Osteoblast (primary cell): ENCODE measurements around the gene KLHDC10. TPM values are rescaled to one million over a fixed set of nuclear protein-coding genes. Genes with fewer than 3 reads are reported as not detected.

Experiments
- DNase-seq: peaks from one replicate; pipeline ENCODE4 v3.0.0; 2011; ENCODE audit warnings: low spot score, mixed read lengths; ENCODE audit not compliant: insufficient read length; ENCODE audit errors: missing footprints
- H2AFZ ChIP-seq: 2 replicates; pipeline ENCODE4 v1.6.0; 2011; ENCODE audit warnings: mild to moderate bottlenecking, low read length
- H3K27ac ChIP-seq: 2 replicates; pipeline ENCODE4 v1.5.1; 2011; ENCODE audit warnings: mild to moderate bottlenecking, low read depth, low read length, moderate library complexity
- H3K27me3 ChIP-seq: 2 replicates; pipeline ENCODE4 v1.6.0; 2012; ENCODE audit warnings: mild to moderate bottlenecking, control low read depth, inconsistent platforms, low read length, moderate library complexity; ENCODE audit not compliant: insufficient read depth
- H3K36me3 ChIP-seq: 2 replicates; pipeline ENCODE4 v1.5.1; 2011; ENCODE audit warnings: mild to moderate bottlenecking, low read length, control low read depth, moderate library complexity; ENCODE audit not compliant: insufficient read depth
- H3K4me1 ChIP-seq: 2 replicates; pipeline ENCODE4 v1.5.1; 2011; ENCODE audit warnings: mild to moderate bottlenecking, low read length, control low read depth, moderate library complexity; ENCODE audit not compliant: insufficient read depth
- H3K4me2 ChIP-seq: 2 replicates; pipeline ENCODE4 v1.6.0; 2011; ENCODE audit warnings: mild to moderate bottlenecking, low read length; ENCODE audit not compliant: insufficient read depth
- H3K4me3 ChIP-seq: fragments of 200-600 bp; sonication (generic); 3 replicates; pipeline ENCODE4 v1.5.1; 2012; ENCODE audit warnings: mild to moderate bottlenecking, low read length, inconsistent platforms; ENCODE audit not compliant: insufficient read depth
- H3K79me2 ChIP-seq: 2 replicates; pipeline ENCODE4 v1.6.0; 2012; ENCODE audit warnings: mild to moderate bottlenecking, low read length, control low read depth, inconsistent platforms; ENCODE audit not compliant: insufficient read depth
- H3K9me3 ChIP-seq: 2 replicates; pipeline ENCODE4 v1.5.1; 2011; ENCODE audit warnings: low read depth, low read length, control low read depth
- H4K20me1 ChIP-seq: 2 replicates; pipeline ENCODE4 v1.6.0; 2012; ENCODE audit warnings: mild to moderate bottlenecking, low read length, control low read depth; ENCODE audit not compliant: insufficient read depth
- CTCF ChIP-seq: IDR thresholded peaks from 2 replicates; pipeline ENCODE4 v1.5.1; 2011; ENCODE audit warnings: mild to moderate bottlenecking, low read depth, low read length, moderate library complexity; ENCODE audit errors: extremely low read depth
- total RNA-seq: library from RNA; depleted of rRNA; stranded (reverse); fragments of >200 nt; gene quantifications from 2 replicates; pipeline ENCODE4 v1.2.3, GENCODE V29; 2012

The KLHDC10 gene
- total RNA-seq, 1 donor, result 32.6 TPM

- DNase-seq, result no peak
- H3K4me1 ChIP-seq, result peaks cover 19% of the 10 kb centered on the region
- peaks cover 9% of the 10 kb centered on the region for H4K20me1 ChIP-seq
- H3K36me3 ChIP-seq, result no peaks in the 10 kb centered on the region
- H2AFZ ChIP-seq, result peak overlapping the region; percentile 99
- no peaks in the 10 kb centered on the region for H3K27me3 ChIP-seq
- H3K4me2 ChIP-seq, result peak overlapping the region; percentile 99
- peak overlapping the region; percentile 69 for H3K27ac ChIP-seq
- H3K79me2 ChIP-seq, result peaks cover 40% of the 10 kb centered on the region
- H3K9me3 ChIP-seq, result no peaks in the 10 kb centered on the region
- TF ChIP-seq CTCF, result no peak
- peak overlapping the region; percentile 84 for H3K4me3 ChIP-seq
Observed at GRCh38 chr7:130069179-130069977, 956 bp upstream of the KLHDC10 start.

GRCh38 chr7:130070861-130071622, 708 bp downstream of the KLHDC10 start:
- TF ChIP-seq CTCF, result no peak
- H3K79me2 ChIP-seq, result peaks cover 57% of the 10 kb centered on the region
- H3K27ac ChIP-seq, result peak overlapping the region; percentile 44
- no peaks in the 10 kb centered on the region for H3K36me3 ChIP-seq
- H2AFZ ChIP-seq, result peak overlapping the region; percentile 84
- no peaks in the 10 kb centered on the region for H3K9me3 ChIP-seq
- peaks cover 19% of the 10 kb centered on the region for H3K4me1 ChIP-seq
- DNase-seq, result peak; percentile 42
- H4K20me1 ChIP-seq, result peaks cover 11% of the 10 kb centered on the region
- H3K4me3 ChIP-seq, result peak overlapping the region; percentile 84
- H3K27me3 ChIP-seq, result no peaks in the 10 kb centered on the region
- peak overlapping the region; percentile 97 for H3K4me2 ChIP-seq

- peak; percentile 97 for TF ChIP-seq CTCF
- no peaks in the 10 kb centered on the region for H3K36me3 ChIP-seq
- H3K4me3 ChIP-seq, result peak overlapping the region; percentile 84
- H3K4me1 ChIP-seq, result peaks cover 19% of the 10 kb centered on the region
- no peak overlapping the region for H3K27ac ChIP-seq
- H3K79me2 ChIP-seq, result peaks cover 65% of the 10 kb centered on the region
- peak overlapping the region; percentile 97 for H3K4me2 ChIP-seq
- DNase-seq, result peak; percentile 87
- H2AFZ ChIP-seq, result peak overlapping the region; percentile 47
- no peaks in the 10 kb centered on the region for H3K9me3 ChIP-seq
- no peaks in the 10 kb centered on the region for H3K27me3 ChIP-seq
- peaks cover 11% of the 10 kb centered on the region for H4K20me1 ChIP-seq
Observed at GRCh38 chr7:130071701-130072622, 1.6 kb downstream of the KLHDC10 start.
